Breast epithelium (tissue), 4 donors: ENCODE measurements around the gene SIRT3. TPM values are rescaled to one million over a fixed set of nuclear protein-coding genes. Genes with fewer than 3 reads are reported as not detected.
A peak's percentile ranks its signal among the peaks of the same experiment; 100 is the strongest.

ENCODE experiments used
- DNase-seq, 2 donors: peaks; one replicate each; pipeline ENCODE4 v3.0.0-alpha.2; 2019; ENCODE audit warnings: low spot score in 2 of 2
- H3K27ac ChIP-seq, 2 donors: fragments of 200-600 bp; sonication (generic) in 1 of 2; one replicate each; pipeline ENCODE4 v1.5.1; 2016 to 2019; ENCODE audit warnings: mild to moderate bottlenecking in 1 of 2
- H3K27me3 ChIP-seq, 2 donors: fragments of 200-600 bp; sonication (generic) in 1 of 2; one replicate each; pipeline versions ENCODE4 v1.5.1 to v1.6.0; 2017 to 2019; ENCODE audit warnings: control low read depth in 1 of 2, mild to moderate bottlenecking in 1 of 2
- H3K36me3 ChIP-seq: fragments of 200-600 bp; one replicate; pipeline ENCODE4 v1.5.1; 2019
- H3K4me1 ChIP-seq, 2 donors: fragments of 200-600 bp; sonication (generic); one replicate each; pipeline ENCODE4 v1.5.1; 2016 to 2019; ENCODE audit warnings: control low read depth in 1 of 2
- H3K4me3 ChIP-seq, 3 donors: fragments of 200-600 bp; sonication (generic); 1 replicate in 2 of 3; 2 replicates in 1 of 3; pipeline ENCODE4 v1.5.1; 2016 to 2019; ENCODE audit warnings: mild to moderate bottlenecking in 3 of 3, moderate library complexity in 2 of 3
- H3K9me3 ChIP-seq, 2 donors: fragments of 200-600 bp; sonication (generic) in 1 of 2; one replicate each; pipeline ENCODE4 v1.5.1; 2016 to 2019; ENCODE audit warnings: control low read depth in 1 of 2
- CTCF ChIP-seq, 3 donors: fragments of 450-650 bp; IDR thresholded peaks; one replicate each; pipeline ENCODE4 v1.5.1; 2016 to 2017; ENCODE audit warnings: antibody characterized with exemption in 3 of 3, mild to moderate bottlenecking in 3 of 3, moderate library complexity in 3 of 3
- POLR2A ChIP-seq: fragments of 450-650 bp; IDR thresholded peaks from one replicate; pipeline ENCODE4 v1.6.1; 2016; ENCODE audit warnings: antibody characterized with exemption, mild to moderate bottlenecking, moderate library complexity
- POLR2AphosphoS5 ChIP-seq, 3 donors: sonication (generic); formaldehyde crosslinking; IDR thresholded peaks; one replicate each; pipeline ENCODE4 v1.6.1; 2017; ENCODE audit warnings: antibody characterized with exemption in 3 of 3
- intact Hi-C: fragments of 100-400 bp; cut with DNase I; formaldehyde crosslinking; loops from one replicate; pipeline ENCODE4 v1.15.1; 2023; ENCODE audit warnings: low total_unique reads
- total RNA-seq, 3 donors: library from RNA; depleted of rRNA; stranded (reverse); fragments of >200 nt; gene quantifications; one replicate each; pipeline ENCODE4 v1.1.0, GENCODE V29; 2016

SIRT3 gene
- total RNA-seq, 3 donors from 2014 or later: 17.3 to 21.4 (median 19.3) TPM

DNA sequence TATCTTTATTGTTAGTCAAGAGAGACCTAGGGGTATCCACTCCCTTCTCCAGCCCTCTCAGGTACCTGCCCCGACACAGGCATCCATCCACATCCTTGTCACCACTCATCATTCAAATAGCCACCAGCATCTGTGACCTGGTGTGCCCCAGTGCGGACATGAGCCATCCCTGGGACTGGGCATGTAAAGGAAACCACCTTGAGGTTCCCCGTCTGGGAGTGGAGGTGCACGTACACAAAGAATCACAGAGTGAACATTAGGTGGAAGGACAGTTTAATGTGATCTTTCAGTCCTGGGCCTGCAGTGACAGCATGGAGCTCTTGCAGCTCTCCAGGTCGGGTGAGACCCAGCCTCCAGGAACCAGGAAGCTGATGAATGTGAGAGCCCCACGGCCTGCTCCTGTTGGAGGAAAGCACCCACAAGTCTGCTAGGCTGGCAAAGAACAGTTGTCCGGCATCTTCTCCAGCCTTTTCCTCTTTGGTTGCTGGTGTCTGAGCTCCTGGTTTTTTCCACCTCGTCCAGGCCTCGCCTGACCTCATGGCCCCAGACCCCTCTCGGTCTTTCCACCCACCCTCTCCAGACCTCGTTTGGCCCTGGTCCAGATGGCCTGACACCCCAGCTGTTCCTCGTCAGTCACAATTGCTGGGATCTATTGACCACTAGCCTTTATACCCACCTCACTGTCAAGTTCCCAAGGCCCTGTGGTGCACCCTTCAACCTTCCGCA is 17.2 kb upstream of the SIRT3 start:
- intact Hi-C loops: loop anchor here (2.0 kb wide), 1 partner anchor 35 kb away; the partner anchor contains the start of gene PGGHG
- Histone ChIP-seq H3K4me1 (no peaks in the 10 kb centered on the region), H3K4me3 (no peak overlapping the region), H3K27ac (no peak overlapping the region), H3K27me3 (no peaks in the 10 kb centered on the region), H3K36me3 (peaks cover 4% of the 10 kb centered on the region), H3K9me3 (no peaks in the 10 kb centered on the region)
- DNase-seq: no peak
- TF ChIP-seq POLR2A: no peak
- TF ChIP-seq CTCF (IDR thresholded peaks at IDR 0.05): no peak
- no peak for TF ChIP-seq POLR2AphosphoS5 (IDR thresholded peaks at IDR 0.05)

GRCh38 chr11:252666-253065 is 16.5 kb upstream of the SIRT3 start:
- no peaks in the 10 kb centered on the region for H3K9me3 ChIP-seq
- H3K4me1 ChIP-seq: no peaks in the 10 kb centered on the region
- H3K4me3 ChIP-seq: no peak overlapping the region
- H3K36me3 ChIP-seq: peaks cover 4% of the 10 kb centered on the region
- TF ChIP-seq POLR2AphosphoS5 (IDR thresholded peaks at IDR 0.05): no peak
- TF ChIP-seq CTCF (IDR thresholded peaks at IDR 0.05): no peak
- TF ChIP-seq POLR2A: no peak
- no peak for DNase-seq
- intact Hi-C loops: loop anchor here (2.0 kb wide), 1 partner anchor 36 kb away; the partner anchor contains the start of gene PGGHG
- H3K27me3 ChIP-seq: no peaks in the 10 kb centered on the region
- no peak overlapping the region for H3K27ac ChIP-seq

- Histone ChIP-seq H3K4me1 (no peaks in the 10 kb centered on the region), H3K36me3 (peaks cover 6% of the 10 kb centered on the region), H3K27me3 (no peaks in the 10 kb centered on the region), H3K27ac (no peak overlapping the region), H3K4me3 (no peak overlapping the region), H3K9me3 (no peaks in the 10 kb centered on the region)
- intact Hi-C loops: no loop called here
- DNase-seq: no peak
- TF ChIP-seq POLR2AphosphoS5 (IDR thresholded peaks at IDR 0.05): no peak
- no peak for TF ChIP-seq POLR2A
- TF ChIP-seq CTCF (IDR thresholded peaks at IDR 0.05): no peak
Measured at GRCh38 chr11:251550-251949, 15.4 kb upstream of the SIRT3 start.

DNA sequence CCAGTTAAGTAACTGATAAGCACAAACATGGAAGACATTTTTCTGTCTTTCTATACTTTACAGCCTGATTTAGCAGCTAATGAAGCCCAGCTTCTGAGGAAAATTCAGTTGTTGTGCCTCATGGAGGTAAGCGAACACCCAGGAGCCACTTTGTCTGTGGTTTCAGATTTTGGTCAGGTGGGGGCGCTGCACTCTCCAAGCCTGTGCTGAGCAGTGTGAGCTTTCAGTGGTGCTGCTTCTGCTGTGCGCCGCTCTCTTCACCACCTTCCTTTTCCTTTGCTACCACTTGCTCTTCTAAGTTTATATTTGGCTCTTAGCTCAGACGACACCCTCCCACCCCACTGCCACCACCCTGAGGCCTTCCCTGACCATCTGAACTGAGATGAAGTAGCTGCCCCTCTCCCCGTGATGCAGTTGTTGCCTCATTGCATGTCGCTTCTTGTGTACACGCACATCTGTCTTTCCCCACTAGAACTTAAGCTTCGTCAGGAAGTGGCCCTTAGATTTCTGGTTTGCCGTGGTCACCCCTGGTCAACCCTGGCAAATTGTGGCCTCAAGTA is 14.7 kb upstream of the SIRT3 start:
- H3K4me3 ChIP-seq: no peak overlapping the region
- intact Hi-C loops: no loop called here
- no peaks in the 10 kb centered on the region for H3K27me3 ChIP-seq
- H3K4me1 ChIP-seq: no peaks in the 10 kb centered on the region
- TF ChIP-seq CTCF (IDR thresholded peaks at IDR 0.05): peak; percentile 9 to 43 (median 39)
- no peak for TF ChIP-seq POLR2AphosphoS5 (IDR thresholded peaks at IDR 0.05)
- no peak overlapping the region for H3K27ac ChIP-seq
- DNase-seq: no peak
- peaks cover 10% of the 10 kb centered on the region for H3K36me3 ChIP-seq
- H3K9me3 ChIP-seq: no peaks in the 10 kb centered on the region

DNA sequence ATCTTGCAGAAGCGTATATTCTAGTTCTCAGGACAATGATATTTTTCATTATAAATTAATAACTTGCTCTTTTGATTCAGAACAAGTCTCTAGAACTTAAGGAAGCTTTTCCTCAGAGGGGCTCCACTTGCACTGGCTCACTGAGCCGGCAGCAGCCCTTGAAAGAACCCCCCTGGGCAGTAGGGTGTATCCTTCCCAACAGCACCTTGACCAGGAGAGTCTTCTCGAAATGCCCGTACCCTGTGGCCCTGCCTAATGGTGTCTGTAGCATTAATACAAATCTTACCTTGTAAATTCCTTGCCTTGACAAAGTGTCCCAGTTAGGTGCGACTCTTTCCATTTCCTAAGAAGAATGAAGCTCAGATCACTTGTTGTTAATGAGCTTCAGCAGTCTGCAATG is 14.1 kb upstream of the SIRT3 start:
- no peak for DNase-seq
- intact Hi-C loops: no loop called here
- H3K27me3 ChIP-seq: no peaks in the 10 kb centered on the region
- H3K36me3 ChIP-seq: peaks cover 10% of the 10 kb centered on the region
- TF ChIP-seq POLR2AphosphoS5 (IDR thresholded peaks at IDR 0.05) (no peak), CTCF (IDR thresholded peaks at IDR 0.05) (no peak), POLR2A (no peak)
- no peaks in the 10 kb centered on the region for H3K9me3 ChIP-seq
- no peak overlapping the region for H3K4me3 ChIP-seq
- no peak overlapping the region for H3K27ac ChIP-seq
- no peaks in the 10 kb centered on the region for H3K4me1 ChIP-seq
